RWPE1 (cell line): ENCODE results near the gene GGT1.

Experiments
- CTCF ChIA-PET: fragments of 350-600 bp; sonication (Branson Sonifier 250); formaldehyde crosslinking; extraction: SDS; loops from one replicate; lab custom pipeline; 2021; lab: Yijun Ruan, JAX
- POLR2A ChIA-PET: fragments of 400-600 bp; formaldehyde crosslinking; extraction: SDS; loops from one replicate; lab custom pipeline; 2020; ENCODE audit warnings: antibody characterized with exemption; ENCODE audit not compliant: low non-redundant PET; lab: Yijun Ruan, JAX
- DNase-seq: peaks from one replicate; pipeline ENCODE4 v3.0.0; 2012; ENCODE audit warnings: low spot score
- H3K27ac ChIP-seq: fragments of 450-650 bp; 2 replicates; pipeline ENCODE4 v1.5.1; 2017
- TF ChIP-seq, protein P1 (sequence below): fragments of 450-650 bp; conservative IDR thresholded peaks from 2 replicates; pipeline ENCODE4 v1.5.1; 2017; ENCODE audit warnings: low read depth, mild to moderate bottlenecking

GGT1 gene

DNA sequence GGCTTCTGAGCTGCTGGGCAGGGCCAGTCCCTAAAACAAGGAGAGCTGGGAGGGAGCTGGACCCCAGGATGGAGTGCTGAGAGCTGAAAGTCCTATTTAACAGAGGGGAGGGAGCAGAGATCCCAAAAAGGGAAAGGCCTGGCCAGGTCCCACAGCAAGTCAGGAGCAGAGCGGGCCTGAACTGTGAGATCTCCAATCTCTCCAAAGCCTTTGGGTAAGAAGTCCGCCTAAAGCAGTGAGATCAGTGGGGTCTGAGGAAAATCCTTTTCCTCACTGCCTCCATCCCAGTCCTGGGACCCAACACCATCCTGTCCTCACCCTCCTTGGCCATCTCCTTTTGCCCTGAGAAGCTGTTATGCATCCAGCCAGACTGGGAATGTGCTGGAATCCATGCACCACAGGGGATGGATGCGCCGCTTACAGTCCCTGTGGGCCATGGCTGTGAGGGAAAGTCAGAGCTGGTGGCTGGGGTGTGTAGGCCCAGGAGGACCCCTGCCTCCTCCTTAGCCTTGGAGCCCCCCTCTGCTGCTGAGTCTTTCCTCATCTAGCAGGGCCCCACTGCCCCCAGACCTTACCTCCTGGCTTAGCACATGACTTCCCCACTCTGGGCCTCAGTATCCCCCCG is 18.7 kb upstream of the GGT1 start:
- TF ChIP-seq, protein P1, sequence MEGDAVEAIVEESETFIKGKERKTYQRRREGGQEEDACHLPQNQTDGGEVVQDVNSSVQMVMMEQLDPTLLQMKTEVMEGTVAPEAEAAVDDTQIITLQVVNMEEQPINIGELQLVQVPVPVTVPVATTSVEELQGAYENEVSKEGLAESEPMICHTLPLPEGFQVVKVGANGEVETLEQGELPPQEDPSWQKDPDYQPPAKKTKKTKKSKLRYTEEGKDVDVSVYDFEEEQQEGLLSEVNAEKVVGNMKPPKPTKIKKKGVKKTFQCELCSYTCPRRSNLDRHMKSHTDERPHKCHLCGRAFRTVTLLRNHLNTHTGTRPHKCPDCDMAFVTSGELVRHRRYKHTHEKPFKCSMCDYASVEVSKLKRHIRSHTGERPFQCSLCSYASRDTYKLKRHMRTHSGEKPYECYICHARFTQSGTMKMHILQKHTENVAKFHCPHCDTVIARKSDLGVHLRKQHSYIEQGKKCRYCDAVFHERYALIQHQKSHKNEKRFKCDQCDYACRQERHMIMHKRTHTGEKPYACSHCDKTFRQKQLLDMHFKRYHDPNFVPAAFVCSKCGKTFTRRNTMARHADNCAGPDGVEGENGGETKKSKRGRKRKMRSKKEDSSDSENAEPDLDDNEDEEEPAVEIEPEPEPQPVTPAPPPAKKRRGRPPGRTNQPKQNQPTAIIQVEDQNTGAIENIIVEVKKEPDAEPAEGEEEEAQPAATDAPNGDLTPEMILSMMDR = no peak
- no peak for DNase-seq
- ChIA-PET POLR2A (no interaction called here), CTCF (no interaction called here)
- H3K27ac ChIP-seq = peak overlapping the region; percentile 65

DNA sequence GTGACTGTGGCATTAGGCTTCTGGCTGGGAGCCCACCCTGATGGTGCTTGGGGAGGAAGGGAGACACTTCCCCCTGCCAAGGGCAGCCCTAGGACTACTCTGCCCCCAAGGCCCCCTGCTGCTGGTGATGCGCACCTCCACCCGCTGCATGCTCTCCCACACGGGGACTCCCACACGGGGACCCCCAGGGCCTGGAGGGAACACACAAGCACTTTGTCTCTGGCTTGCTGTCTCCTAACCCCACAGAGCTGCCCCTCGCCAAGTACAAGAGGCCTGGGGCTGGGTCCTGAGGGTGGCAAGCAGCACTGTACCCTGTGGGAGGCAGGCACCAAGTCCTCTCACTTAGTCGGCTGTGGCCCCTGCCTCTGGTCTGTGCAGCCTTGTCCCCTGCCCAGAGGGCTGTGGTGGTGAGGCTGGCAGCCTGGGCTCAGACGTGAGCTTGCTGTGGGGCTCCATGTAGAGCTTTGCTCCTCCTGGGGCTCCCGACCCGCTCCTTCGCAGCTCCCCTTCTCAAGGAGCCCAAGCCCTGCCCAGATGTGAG is 18.1 kb upstream of the GGT1 start:
- peak overlapping the region; percentile 65 for H3K27ac ChIP-seq
- TF ChIP-seq, protein P1 = no peak
- DNase-seq = no peak
- POLR2A ChIA-PET = no interaction called here
- CTCF ChIA-PET = no interaction called here

DNA sequence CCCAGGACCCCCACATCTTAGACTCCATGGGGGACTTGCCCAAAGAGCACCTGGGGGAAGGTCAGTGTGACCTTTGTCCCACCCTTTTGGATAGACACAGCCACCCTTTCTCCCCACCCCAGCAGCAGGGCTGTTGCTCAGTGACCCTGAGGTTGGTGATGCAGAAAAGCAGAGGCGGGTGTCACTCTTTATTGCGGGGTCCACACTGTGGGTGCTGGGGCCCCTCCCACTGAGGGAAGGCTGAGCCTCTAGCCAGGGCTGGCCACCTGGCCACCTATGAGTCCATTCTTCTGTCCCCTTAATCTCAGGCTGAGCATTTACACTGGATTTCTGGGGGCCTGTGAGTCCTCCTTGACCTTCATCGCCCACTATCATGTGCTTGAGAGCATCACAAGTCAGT is 17.5 kb upstream of the GGT1 start:
- DNase-seq = no peak
- POLR2A ChIA-PET = no interaction called here
- TF ChIP-seq, protein P1 = no peak
- CTCF ChIA-PET = no interaction called here
- H3K27ac ChIP-seq = peak overlapping the region; percentile 65; the same call in 1 of the 2 replicates

DNA sequence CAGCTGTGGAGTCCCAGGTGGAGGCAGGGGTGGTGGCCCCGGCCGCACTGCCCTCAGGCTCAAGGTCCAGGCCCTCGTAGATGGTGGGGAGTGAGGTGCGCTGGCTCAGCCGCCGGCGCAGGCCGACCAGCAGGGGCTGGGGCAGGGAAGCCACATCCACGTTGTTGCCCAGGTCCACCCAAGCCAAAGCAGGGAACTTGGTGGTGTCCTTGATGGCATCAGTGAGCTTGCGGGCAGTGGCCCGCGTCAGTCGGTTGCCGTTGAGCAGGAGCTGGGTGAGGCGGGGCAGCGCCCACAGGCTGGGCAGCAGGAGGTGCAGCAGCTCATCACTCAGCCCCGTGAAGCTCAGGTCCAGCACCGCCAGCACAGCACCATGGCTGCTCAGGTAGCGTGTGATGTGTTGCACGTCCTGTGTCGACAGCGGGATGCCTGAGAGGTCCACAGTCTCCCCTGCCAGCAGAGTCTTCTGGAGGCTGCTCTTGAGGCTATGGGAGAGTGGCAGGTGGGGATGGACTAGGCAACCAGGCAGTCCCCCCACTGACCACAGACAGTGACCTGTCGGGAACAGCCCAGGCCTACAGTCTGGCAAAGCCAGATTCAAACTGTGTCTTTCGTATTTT is 17.0 kb upstream of the GGT1 start:
- POLR2A ChIA-PET = no interaction called here
- TF ChIP-seq, protein P1 = no peak
- no peak for DNase-seq
- H3K27ac ChIP-seq = peak overlapping the region; percentile 8; the same call in 1 of the 2 replicates
- CTCF ChIA-PET = no interaction called here

DNA sequence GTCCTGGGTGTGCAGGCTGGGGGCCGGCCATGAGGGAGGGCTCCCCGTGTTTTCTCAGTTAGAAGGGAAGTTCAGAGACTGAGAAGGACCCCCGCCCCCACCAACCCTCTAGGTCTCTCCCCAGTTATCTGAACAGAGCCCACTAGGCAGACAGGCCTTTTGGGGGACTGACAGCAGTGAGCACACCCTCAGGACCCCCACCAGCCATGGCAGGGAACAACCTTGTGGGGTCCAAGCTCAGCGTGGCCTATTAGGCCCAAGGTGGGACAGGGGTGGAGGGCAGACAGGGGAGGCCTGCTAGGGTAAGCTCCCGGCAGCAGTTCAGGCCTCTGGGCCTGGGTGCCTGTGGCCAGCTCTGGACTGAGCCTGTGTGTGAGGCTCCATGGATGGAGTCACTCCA is 15.7 kb upstream of the GGT1 start:
- TF ChIP-seq, protein P1 = no peak
- ChIA-PET CTCF (no interaction called here), POLR2A (no interaction called here)
- H3K27ac ChIP-seq = peak overlapping the region; percentile 15
- DNase-seq = no peak

DNA sequence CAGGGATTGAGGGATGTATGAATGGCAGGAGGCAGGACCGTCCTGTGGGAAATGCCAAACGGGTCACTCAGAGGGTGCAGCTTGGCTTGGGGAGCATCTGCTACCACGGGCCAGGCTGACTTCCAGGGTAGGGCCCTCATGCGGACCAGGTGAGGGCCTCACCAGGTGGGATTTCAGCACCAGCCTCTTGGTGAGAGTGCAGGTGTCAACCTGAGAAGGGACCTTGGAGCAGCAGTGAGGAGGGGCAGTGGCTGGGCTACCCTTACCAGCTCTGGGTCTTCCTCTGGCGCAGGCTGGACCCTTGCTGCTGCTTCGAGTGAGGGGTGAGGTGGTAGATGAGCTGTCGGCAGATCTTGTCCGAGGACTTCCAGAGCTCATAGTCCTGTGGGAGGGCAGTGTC is 15.0 kb upstream of the GGT1 start:
- peak overlapping the region; percentile 15; the same call in 1 of the 2 replicates for H3K27ac ChIP-seq
- TF ChIP-seq, protein P1 = no peak
- CTCF ChIA-PET = no interaction called here
- POLR2A ChIA-PET = no interaction called here
- DNase-seq = no peak
